Thyroid gland (tissue), 4 donors: Measurements from ENCODE around the gene SAP30L.

Experiments used
- CTCF ChIP-seq, 6 experiments: fragments of 200-600 bp in 3 of 6; fragments of 450-650 bp in 3 of 6; sonication (generic) in 3 of 6; IDR thresholded peaks; one replicate each; pipeline ENCODE4 v1.5.1; 2016 to 2019; ENCODE audit warnings: antibody characterized with exemption in 6 of 6, mild to moderate bottlenecking in 2 of 6, inconsistent platforms in 1 of 6, moderate library complexity in 1 of 6
- POLR2A ChIP-seq, 2 donors: fragments of 450-650 bp; IDR thresholded peaks; one replicate each; pipeline ENCODE4 v1.6.1; 2017; ENCODE audit warnings: antibody characterized with exemption in 2 of 2, mild to moderate bottlenecking in 2 of 2, moderate library complexity in 1 of 2

DNA sequence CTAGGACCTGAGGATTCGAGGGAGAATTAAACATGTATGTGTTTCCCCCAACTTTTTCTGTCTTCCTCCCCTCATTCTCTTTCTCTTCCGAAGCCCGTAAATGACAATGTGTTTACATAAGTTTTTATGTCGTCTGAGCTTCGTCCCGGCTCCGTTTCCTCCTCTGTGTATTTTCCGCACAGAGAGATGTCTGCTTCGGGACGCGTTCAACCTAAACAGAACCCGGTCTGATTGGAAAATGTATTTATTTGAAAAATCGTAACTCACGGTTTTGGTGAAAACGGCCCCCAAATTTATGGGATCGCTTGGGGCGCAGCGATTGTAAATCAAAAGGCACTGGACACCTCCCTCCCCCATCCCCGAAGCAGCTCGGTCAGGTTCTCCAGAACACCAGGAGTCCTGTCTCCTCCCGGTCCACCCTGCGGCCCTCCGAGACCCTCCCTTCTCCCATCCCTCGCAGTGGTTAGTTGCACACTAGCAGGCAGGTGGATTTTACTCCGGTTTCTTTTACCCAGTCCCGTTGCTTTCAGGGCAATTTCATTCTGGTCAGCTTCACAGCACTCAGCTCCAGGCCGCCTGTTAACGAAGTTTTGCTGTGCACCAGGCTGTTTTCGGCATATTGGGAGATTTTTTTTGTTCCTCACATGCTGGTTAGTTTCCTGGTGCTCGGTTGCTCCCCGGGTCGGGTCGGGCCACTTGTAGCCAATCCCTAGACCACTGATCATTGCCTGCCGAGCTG, 38.0 kb downstream of the SAP30L start:
- TF ChIP-seq CTCF (IDR thresholded peaks at IDR 0.05) (no peak), POLR2A (IDR thresholded peaks at IDR 0.05) (no peak)
